SK-N-MC (cell line): ENCODE results near the gene ADARB1.
A peak's percentile ranks its signal among the peaks of the same experiment; 100 is the strongest.

Experiments used
- EZH2 ChIP-seq: fragments of 200-600 bp; sonication (generic); IDR thresholded peaks from one replicate; pipeline ENCODE4 v1.6.1; 2017; ENCODE audit warnings: antibody characterized with exemption
- FOXP2 ChIP-seq: optimal IDR thresholded peaks from 2 replicates; pipeline ENCODE3; 2011; ENCODE audit warnings: mild to moderate bottlenecking, moderate library complexity; ENCODE audit not compliant: insufficient read depth; ENCODE audit errors: extremely low read length, control extremely low read depth
- POLR2AphosphoS5 ChIP-seq: IDR thresholded peaks from 2 replicates; pipeline ENCODE4 v1.6.1; 2012; ENCODE audit warnings: mild to moderate bottlenecking, low read depth, low read length, borderline replicate concordance

GRCh38 chr21:45102391-45102932 is 28.1 kb downstream of the ADARB1 start:
- no peak for TF ChIP-seq EZH2
- TF ChIP-seq POLR2AphosphoS5: peak; percentile 28; the same call in 1 of the 2 replicates
- no peak for TF ChIP-seq FOXP2
